PC-3 (cell line): ENCODE results near the gene LRCH4. TPM values are rescaled to one million over a fixed set of nuclear protein-coding genes. Genes with fewer than 3 reads are reported as not detected.

Experiments used
- ATAC-seq: fragments of 200-7000 bp; cut with Tn5 transposase; 2 replicates; pipeline ENCODE4 v1.9.1; 2020; ENCODE audit warnings: mild to moderate bottlenecking, moderate library complexity
- BruUV-seq: library from RNA; stranded (reverse); fragments of 400-500 nt; replicated peaks from 2 replicates; lab custom pipeline; 2021; lab: Mats Ljungman, UMichigan
- CTCF ChIA-PET: fragments of 300-600 bp; sonication (Branson Sonifier 250); formaldehyde crosslinking; loops from one replicate; lab custom pipeline; 2022; ENCODE audit warnings: antibody characterized with exemption; lab: Charles Lee
- POLR2A ChIA-PET: fragments of 300-600 bp; sonication (Branson Sonifier 250); formaldehyde crosslinking; loops from one replicate; lab custom pipeline; 2022; ENCODE audit warnings: antibody characterized with exemption; ENCODE audit not compliant: unreplicated experiment; lab: Charles Lee
- DNase-seq: peaks from one replicate; pipeline ENCODE4 v3.0.0-alpha.2; 2015
- H2AFZ ChIP-seq: fragments of 300-600 bp; sonication (generic); 2 replicates; pipeline ENCODE4 v1.6.0; 2016; ENCODE audit warnings: antibody characterized with exemption, low read length
- H3F3A ChIP-seq: fragments of 300-600 bp; sonication (generic); one replicate; pipeline ENCODE4 v1.6.0; 2017; ENCODE audit warnings: antibody characterized with exemption, low read length, control low read depth, mild to moderate bottlenecking; ENCODE audit not compliant: unreplicated experiment
- H3K27ac ChIP-seq: fragments of 300-600 bp; sonication (generic); 2 replicates; pipeline ENCODE4 v1.5.1; 2016; ENCODE audit warnings: mild to moderate bottlenecking, low read length
- H3K27me3 ChIP-seq: fragments of 300-600 bp; sonication (generic); 2 replicates; pipeline ENCODE4 v1.6.1; 2016; ENCODE audit warnings: low read length, mixed read lengths
- H3K36me3 ChIP-seq: fragments of 300-600 bp; sonication (generic); 2 replicates; pipeline ENCODE4 v1.6.1; 2016; ENCODE audit warnings: low read depth, mixed run types, low read length, mixed read lengths
- H3K4me1 ChIP-seq: fragments of 300-600 bp; sonication (generic); 2 replicates; pipeline ENCODE4 v1.5.1; 2016; ENCODE audit warnings: low read length; ENCODE audit not compliant: insufficient read depth
- H3K4me2 ChIP-seq: fragments of 300-600 bp; sonication (generic); 2 replicates; pipeline ENCODE4 v1.6.0; 2016; ENCODE audit warnings: low read length
- H3K4me3 ChIP-seq: fragments of 300-600 bp; sonication (generic); 2 replicates; pipeline ENCODE4 v1.5.1; 2016; ENCODE audit warnings: mild to moderate bottlenecking, low read length, mixed read lengths
- H3K79me2 ChIP-seq: fragments of 300-600 bp; sonication (generic); 2 replicates; pipeline ENCODE4 v1.6.1; 2017; ENCODE audit warnings: low read length, mixed read lengths
- H3K9ac ChIP-seq: fragments of 300-600 bp; sonication (generic); 2 replicates; pipeline ENCODE4 v1.6.0; 2016; ENCODE audit warnings: mild to moderate bottlenecking, low read length
- H3K9me2 ChIP-seq: fragments of 300-600 bp; sonication (generic); replicated peaks from 2 replicates; pipeline ENCODE4 v1.6.1; 2016; ENCODE audit warnings: mixed run types, low read length, mixed read lengths
- H3K9me3 ChIP-seq: fragments of 300-600 bp; sonication (generic); 2 replicates; pipeline ENCODE4 v1.6.1; 2016; ENCODE audit warnings: low read length, mixed read lengths
- H4K20me1 ChIP-seq: fragments of 300-600 bp; sonication (generic); 2 replicates; pipeline ENCODE4 v1.6.1; 2016; ENCODE audit warnings: low read length, mixed read lengths
- CTCF ChIP-seq: fragments of 300-600 bp; sonication (generic); conservative IDR thresholded peaks from 2 replicates; pipeline ENCODE4 v1.5.1; 2017; ENCODE audit warnings: antibody characterized with exemption, low read depth, mild to moderate bottlenecking, low read length
- EZH2 ChIP-seq: fragments of 300-600 bp; sonication (generic); IDR thresholded peaks from one replicate; pipeline ENCODE4 v1.6.1; 2017; ENCODE audit warnings: antibody characterized with exemption, mild to moderate bottlenecking, low read length; ENCODE audit not compliant: unreplicated experiment
- EZH2phosphoT487 ChIP-seq: fragments of 300-600 bp; sonication (generic); IDR thresholded peaks from 2 replicates; pipeline ENCODE4 v1.6.1; 2018; ENCODE audit warnings: mild to moderate bottlenecking, antibody characterized with exemption, low read length, borderline replicate concordance
- intact Hi-C: fragments of 100-400 bp; cut with micrococcal nuclease; formaldehyde crosslinking; loops from 2 replicates; pipeline ENCODE4 v1.9.0; 2023
- total RNA-seq: library from RNA; depleted of rRNA; stranded (reverse); fragments of >200 nt; gene quantifications from 2 replicates; pipeline ENCODE4 v1.2.3, GENCODE V29; 2014

LRCH4 gene
- total RNA-seq, 1 experiment from 2014 or later = 15.6 TPM

GRCh38 chr7:100623951-100624824 is 38.3 kb upstream of the LRCH4 start:
- no peak overlapping the region for H3K9ac ChIP-seq
- H3K27me3 ChIP-seq = no peaks in the 10 kb centered on the region
- no peak overlapping the region for H2AFZ ChIP-seq
- no peak for DNase-seq
- intact Hi-C loops = no loop called here
- POLR2A ChIA-PET = no interaction called here
- no peaks in the 10 kb centered on the region for H3F3A ChIP-seq
- no peak for ATAC-seq
- CTCF ChIA-PET = no interaction called here
- peaks cover 6% of the 10 kb centered on the region for H3K4me1 ChIP-seq
- H4K20me1 ChIP-seq = no peaks in the 10 kb centered on the region
- no peaks in the 10 kb centered on the region for H3K9me2 ChIP-seq
- TF ChIP-seq EZH2phosphoT487 = no peak
- no peak for TF ChIP-seq CTCF
- TF ChIP-seq EZH2 = no peak
- no peaks in the 10 kb centered on the region for H3K9me3 ChIP-seq
- H3K27ac ChIP-seq = no peak overlapping the region
- BruUV-seq = no TSS peak
- H3K4me2 ChIP-seq = no peak overlapping the region
- H3K79me2 ChIP-seq = no peaks in the 10 kb centered on the region
- no peak overlapping the region for H3K4me3 ChIP-seq
- no peaks in the 10 kb centered on the region for H3K36me3 ChIP-seq

GRCh38 chr7:100621554-100621953 is 35.6 kb upstream of the LRCH4 start:
- ATAC-seq = no peak
- ChIA-PET CTCF (no interaction called here), POLR2A (interaction anchor here (0.7 kb wide), 1 partner anchor 84 kb away, joined by 3 read pairs; no protein-coding TSS in a partner anchor)
- no peaks in the 10 kb centered on the region for H3K9me2 ChIP-seq
- H3K9me3 ChIP-seq = no peaks in the 10 kb centered on the region
- no peaks in the 10 kb centered on the region for H4K20me1 ChIP-seq
- no peak for DNase-seq
- no peak for TF ChIP-seq EZH2
- no peak for TF ChIP-seq CTCF
- no peak for TF ChIP-seq EZH2phosphoT487
- BruUV-seq = no TSS peak
- H3F3A ChIP-seq = no peaks in the 10 kb centered on the region
- H3K36me3 ChIP-seq = no peaks in the 10 kb centered on the region
- H3K4me1 ChIP-seq = no peaks in the 10 kb centered on the region
- intact Hi-C loops = no loop called here
- H3K27ac ChIP-seq = no peak overlapping the region
- H3K27me3 ChIP-seq = no peaks in the 10 kb centered on the region
- H2AFZ ChIP-seq = no peak overlapping the region
- H3K4me3 ChIP-seq = no peak overlapping the region
- no peak overlapping the region for H3K4me2 ChIP-seq
- H3K9ac ChIP-seq = no peak overlapping the region
- H3K79me2 ChIP-seq = no peaks in the 10 kb centered on the region

- ATAC-seq (no peak), DNase-seq (no peak)
- Histone ChIP-seq H3K9me2 (no peaks in the 10 kb centered on the region), H3K36me3 (no peaks in the 10 kb centered on the region), H2AFZ (no peak overlapping the region), H3F3A (no peaks in the 10 kb centered on the region), H3K9me3 (no peaks in the 10 kb centered on the region), H3K27ac (no peak overlapping the region), H3K4me2 (no peak overlapping the region), H4K20me1 (no peaks in the 10 kb centered on the region), H3K4me1 (no peaks in the 10 kb centered on the region), H3K4me3 (no peak overlapping the region), H3K27me3 (no peaks in the 10 kb centered on the region), H3K9ac (no peak overlapping the region), H3K79me2 (no peaks in the 10 kb centered on the region)
- intact Hi-C loops = no loop called here
- no TSS peak for BruUV-seq
- no peak for TF ChIP-seq CTCF
- no peak for TF ChIP-seq EZH2
- POLR2A ChIA-PET = no interaction called here
- CTCF ChIA-PET = no interaction called here
Measured at GRCh38 chr7:100620804-100621203, 34.9 kb upstream of the LRCH4 start.
